Measurements from ENCODE around the gene KISS1R.

The KISS1R gene

GRCh38 chr19:899336-900042 is 17.6 kb upstream of the KISS1R start:
- DNase-seq (ENCODE audit: low read depth): no peak

GRCh38 chr19:900043-900301 is 17.2 kb upstream of the KISS1R start:
- no peak for DNase-seq (ENCODE audit: low read depth)

GRCh38 chr19:900302-901111 is 16.6 kb upstream of the KISS1R start:
- no peak for DNase-seq (ENCODE audit: low read depth)

- no peak for DNase-seq (ENCODE audit: low read depth)
Observed at GRCh38 chr19:901216-902092, 15.7 kb upstream of the KISS1R start.

GRCh38 chr19:902093-902370 is 15.1 kb upstream of the KISS1R start:
- no peak for DNase-seq (ENCODE audit: low read depth)

- no peak for DNase-seq (ENCODE audit: low read depth)
Observed at GRCh38 chr19:902446-903226, 14.5 kb upstream of the KISS1R start.

- DNase-seq (ENCODE audit: low read depth): peak; percentile 38
Observed at GRCh38 chr19:903266-903797, 13.8 kb upstream of the KISS1R start.

- DNase-seq (ENCODE audit: low read depth): no peak
Observed at GRCh38 chr19:904545-904944, 12.6 kb upstream of the KISS1R start.

- no peak for DNase-seq (ENCODE audit: low read depth)
Observed at GRCh38 chr19:906480-906879, 10.7 kb upstream of the KISS1R start.

GRCh38 chr19:907183-907853 is 9.8 kb upstream of the KISS1R start:
- DNase-seq (ENCODE audit: low read depth): no peak

GRCh38 chr19:911197-912033 is 5.7 kb upstream of the KISS1R start:
- no peak for DNase-seq (ENCODE audit: low read depth)

- DNase-seq (ENCODE audit: low read depth): peak; percentile 33
Observed at GRCh38 chr19:912181-913079, 4.7 kb upstream of the KISS1R start.

GRCh38 chr19:913080-913748 is 3.9 kb upstream of the KISS1R start, which contains the start of gene R3HDM4:
Gene R3HDM4, minus strand, starts transcription at chr19:913219. Its CDS starts 62 bp downstream, at chr19:913157.
- peak; percentile 38 for DNase-seq (ENCODE audit: low read depth)

GRCh38 chr19:916645-917322 is 349 bp upstream of the KISS1R start:
- no peak for DNase-seq (ENCODE audit: low read depth)

GRCh38 chr19:918152-918437 is 962 bp downstream of the KISS1R start:
- no peak for DNase-seq (ENCODE audit: low read depth)

- DNase-seq (ENCODE audit: low read depth): no peak
Observed at GRCh38 chr19:918481-919198, 1.5 kb downstream of the KISS1R start.

GRCh38 chr19:919199-920050 is 2.3 kb downstream of the KISS1R start:
- DNase-seq (ENCODE audit: low read depth): no peak
